ENCODE data around the gene DNHD1.

DNHD1 gene

GRCh38 chr11:6620636-6621035, 123.6 kb downstream of the DNHD1 start:
- no peak overlapping the region for H3K9ac ChIP-seq (ENCODE audit: low read length)
- no peak overlapping the region for H3K27ac ChIP-seq (ENCODE audit: low read length)
- TF ChIP-seq EZH2phosphoT487 (IDR thresholded peaks at IDR 0.05; ENCODE audit: low read length) (no peak), EZH2 (optimal IDR thresholded peaks at IDR 0.05; ENCODE audit: low read depth, low read length) (no peak), CTCF (IDR thresholded peaks at IDR 0.05; ENCODE audit: low read length) (no peak)
- H3F3A ChIP-seq (ENCODE audit: insufficient read depth, low read length), result no peaks in the 10 kb centered on the region
- no peaks in the 10 kb centered on the region for H3K36me3 ChIP-seq (replicated peaks; ENCODE audit: insufficient read depth, low read length)
- no peak overlapping the region for H3K4me3 ChIP-seq (ENCODE audit: low read length)
- H3K79me2 ChIP-seq (ENCODE audit: low read length), result peaks cover 14% of the 10 kb centered on the region
- no peak overlapping the region for H3K4me2 ChIP-seq (ENCODE audit: low read depth, low read length)
- no peaks in the 10 kb centered on the region for H3K9me2 ChIP-seq (replicated peaks; ENCODE audit: insufficient read depth, low read length)
- no peaks in the 10 kb centered on the region for H3K9me3 ChIP-seq (replicated peaks; ENCODE audit: insufficient read depth, low read length)
- no peaks in the 10 kb centered on the region for H3K27me3 ChIP-seq (replicated peaks; ENCODE audit: insufficient read depth, low read length)
- H4K20me1 ChIP-seq (ENCODE audit: insufficient read depth, low read length), result no peaks in the 10 kb centered on the region
- H3K4me1 ChIP-seq (ENCODE audit: low read length), result peaks cover 19% of the 10 kb centered on the region; the same call in 1 of the 2 replicates
- H2AFZ ChIP-seq (ENCODE audit: low read length), result no peak overlapping the region
- DNase-seq, result no peak

Data from MM.1S (cell line).